Memory B cell (primary cell): Measurements from ENCODE around the gene CDC42.

Experiments
- ATAC-seq: fragments of 150-1000 bp; cut with Tn5 transposase; 2 replicates; pipeline ENCODE4 v1.10.0; 2021; ENCODE audit warnings: low read depth, mild to moderate bottlenecking, moderate library complexity
- DNase-seq, 2 donors: peaks; one replicate each; pipeline ENCODE4 v3.0.0; 2022; ENCODE audit warnings: low spot score in 2 of 2
- H3K27ac Mint-ChIP-seq: one replicate; pipeline ENCODE4 v1.8.0; 2022; ENCODE audit warnings: mild to moderate bottlenecking, moderate library complexity, mixed read lengths
- H3K27me3 Mint-ChIP-seq: one replicate; pipeline ENCODE4 v1.8.0; 2022; ENCODE audit warnings: mixed read lengths
- H3K36me3 Mint-ChIP-seq: one replicate; pipeline ENCODE4 v1.8.0; 2022; ENCODE audit warnings: mild to moderate bottlenecking, mixed read lengths
- H3K4me1 Mint-ChIP-seq: one replicate; pipeline ENCODE4 v1.8.0; 2022; ENCODE audit warnings: mixed read lengths
- H3K4me3 Mint-ChIP-seq: one replicate; pipeline ENCODE4 v1.8.0; 2022; ENCODE audit warnings: mild to moderate bottlenecking, moderate library complexity, mixed read lengths
- H3K9me3 Mint-ChIP-seq: one replicate; pipeline ENCODE4 v1.8.0; 2022; ENCODE audit warnings: mixed read lengths

The CDC42 gene

DNA sequence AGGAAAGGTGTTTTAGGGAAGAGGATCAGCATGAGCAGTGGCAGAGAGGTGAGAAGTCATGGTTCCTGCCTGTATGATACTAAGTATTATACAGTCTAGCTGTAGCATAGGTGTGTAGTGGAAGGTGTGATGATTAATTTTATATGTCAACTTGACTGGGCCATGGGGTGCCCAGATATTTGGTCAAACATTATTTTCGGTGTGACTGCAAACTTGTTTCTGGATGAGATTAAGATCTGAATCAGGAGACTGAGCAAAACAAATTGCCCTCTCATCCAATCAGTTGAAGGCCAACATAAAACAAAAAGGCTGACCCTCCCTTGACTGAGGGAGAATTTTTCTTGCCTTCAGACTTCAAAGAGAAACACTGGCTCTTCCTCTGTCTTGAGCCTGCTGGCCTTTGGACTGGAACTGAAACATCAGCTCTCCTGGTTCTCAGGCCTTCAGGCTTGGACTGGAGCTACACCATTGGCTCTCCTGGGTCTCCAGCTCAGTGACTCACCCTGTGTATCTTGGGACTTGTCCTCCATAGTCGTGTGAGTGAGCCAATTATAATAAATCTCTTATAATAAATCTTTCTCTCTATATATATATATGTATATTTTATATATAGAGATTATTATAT lies 6.8 kb upstream of the CDC42 start:
- Mint-ChIP-seq H3K4me1 (peaks cover 26% of the 10 kb centered on the region), H3K27me3 (no peaks in the 10 kb centered on the region), H3K4me3 (no peak overlapping the region), H3K27ac (peak overlapping the region; percentile 7), H3K36me3 (peaks cover 5% of the 10 kb centered on the region), H3K9me3 (peaks cover 4% of the 10 kb centered on the region)
- ATAC-seq (no peak), DNase-seq (no peak)

- DNase-seq (no peak), ATAC-seq (no peak)
- Mint-ChIP-seq H3K4me3 (no peak overlapping the region), H3K27ac (no peak overlapping the region), H3K4me1 (peaks cover 16% of the 10 kb centered on the region), H3K9me3 (peaks cover 4% of the 10 kb centered on the region), H3K27me3 (no peaks in the 10 kb centered on the region), H3K36me3 (peaks cover 5% of the 10 kb centered on the region)
These were observed 3.9 kb upstream of the CDC42 start for GRCh38 chr1:22048351-22049192.

GRCh38 chr1:22050330-22050729 lies 2.2 kb upstream of the CDC42 start:
- no peak overlapping the region for H3K4me3 Mint-ChIP-seq
- DNase-seq (no peak), ATAC-seq (no peak)
- H3K4me1 Mint-ChIP-seq = peaks cover 16% of the 10 kb centered on the region
- peaks cover 2% of the 10 kb centered on the region for H3K9me3 Mint-ChIP-seq
- H3K27ac Mint-ChIP-seq = no peak overlapping the region
- H3K36me3 Mint-ChIP-seq = peaks cover 7% of the 10 kb centered on the region
- H3K27me3 Mint-ChIP-seq = no peaks in the 10 kb centered on the region

DNA sequence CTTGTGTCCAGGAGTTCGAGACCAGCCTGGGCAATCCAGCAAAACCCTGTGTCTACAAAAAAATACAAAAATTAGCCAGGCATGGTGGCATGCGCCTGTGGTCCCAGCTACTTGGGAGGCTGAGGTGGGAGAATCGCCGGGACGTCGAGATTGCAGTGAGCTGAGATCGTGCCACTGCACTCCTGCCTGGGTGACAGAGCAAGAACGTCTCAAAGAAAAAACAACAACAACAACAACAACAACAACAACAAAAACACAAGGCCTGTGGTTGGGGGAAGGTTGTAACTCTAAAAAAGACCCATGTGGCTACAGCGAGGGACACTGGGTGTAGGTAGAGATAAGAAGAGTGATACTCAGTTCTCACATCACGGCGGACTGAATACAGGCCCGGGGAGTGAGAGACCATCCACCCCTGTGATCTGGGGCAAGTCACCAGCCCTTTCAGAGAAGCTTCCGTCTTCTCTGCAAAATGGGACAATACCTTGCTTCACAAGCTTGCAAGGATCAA lies 848 bp upstream of the CDC42 start:
- Mint-ChIP-seq H3K27ac (peak overlapping the region; percentile 99), H3K27me3 (no peaks in the 10 kb centered on the region), H3K4me3 (peak overlapping the region; percentile 88), H3K36me3 (peaks cover 9% of the 10 kb centered on the region), H3K9me3 (no peaks in the 10 kb centered on the region), H3K4me1 (peaks cover 18% of the 10 kb centered on the region)
- no peak for ATAC-seq
- DNase-seq = no peak

GRCh38 chr1:22053017-22053860 lies 730 bp downstream of the CDC42 start:
- peak; percentile 65 to 70 for DNase-seq
- H3K4me1 Mint-ChIP-seq = peaks cover 22% of the 10 kb centered on the region
- H3K4me3 Mint-ChIP-seq = peak overlapping the region; percentile 98
- H3K36me3 Mint-ChIP-seq = peaks cover 13% of the 10 kb centered on the region
- H3K9me3 Mint-ChIP-seq = no peaks in the 10 kb centered on the region
- H3K27me3 Mint-ChIP-seq = no peaks in the 10 kb centered on the region
- ATAC-seq = peak; percentile 37
- peak overlapping the region; percentile 99 for H3K27ac Mint-ChIP-seq

DNA sequence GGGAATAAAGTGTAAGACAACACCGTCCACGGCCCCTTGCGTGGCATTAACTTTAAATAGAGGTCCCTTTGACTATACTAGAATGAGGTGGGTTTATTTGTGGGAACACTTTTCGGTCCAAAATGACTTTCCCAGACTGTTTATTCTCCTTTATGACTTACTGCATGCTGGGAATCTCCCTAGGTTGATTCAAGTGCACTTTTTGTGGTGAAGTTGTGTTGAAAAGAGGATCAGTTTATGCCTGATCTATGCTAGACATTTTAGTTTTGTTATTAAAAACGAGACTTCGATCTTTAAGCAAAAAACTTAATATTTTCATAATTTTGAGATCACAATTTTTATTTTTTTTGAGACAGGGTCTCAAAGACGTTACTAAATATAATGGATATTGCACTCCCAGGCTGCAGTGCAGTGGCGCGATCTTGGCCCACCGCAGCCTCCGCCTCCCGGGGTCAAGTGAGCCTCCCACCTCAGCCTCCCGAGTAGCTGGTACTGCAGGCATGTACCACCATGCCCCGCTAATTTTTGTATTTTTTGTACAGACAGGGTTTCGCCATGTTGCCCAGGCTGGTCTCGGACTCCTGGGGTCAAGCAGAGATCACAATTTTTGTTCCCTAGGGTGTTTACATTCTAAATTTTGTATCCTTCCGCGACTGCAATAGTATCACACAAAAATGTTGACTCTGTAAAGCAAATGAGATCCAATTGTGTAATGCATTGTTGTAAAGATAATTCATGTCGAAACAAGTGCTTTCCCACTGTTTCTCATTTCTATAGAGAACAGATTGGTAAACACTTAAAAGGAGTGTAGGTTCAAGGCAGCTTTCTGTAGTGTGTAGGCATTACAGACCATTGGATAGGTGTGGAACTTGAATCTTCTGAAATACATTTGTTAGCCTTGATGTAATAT lies 1.6 kb downstream of the CDC42 start:
- Mint-ChIP-seq H3K9me3 (no peaks in the 10 kb centered on the region), H3K36me3 (peaks cover 13% of the 10 kb centered on the region), H3K27ac (peak overlapping the region; percentile 99), H3K27me3 (no peaks in the 10 kb centered on the region), H3K4me1 (peaks cover 17% of the 10 kb centered on the region), H3K4me3 (peak overlapping the region; percentile 98)
- DNase-seq (no peak), ATAC-seq (no peak)

GRCh38 chr1:22055463-22055862 lies 3.0 kb downstream of the CDC42 start:
- ATAC-seq (no peak), DNase-seq (no peak)
- Mint-ChIP-seq H3K36me3 (peaks cover 15% of the 10 kb centered on the region), H3K9me3 (no peaks in the 10 kb centered on the region), H3K27me3 (no peaks in the 10 kb centered on the region), H3K4me3 (peak overlapping the region; percentile 71), H3K27ac (no peak overlapping the region), H3K4me1 (peaks cover 22% of the 10 kb centered on the region)

GRCh38 chr1:22056043-22056442 lies 3.5 kb downstream of the CDC42 start:
- ATAC-seq (no peak), DNase-seq (no peak)
- Mint-ChIP-seq H3K27ac (peak overlapping the region; percentile 13), H3K27me3 (no peaks in the 10 kb centered on the region), H3K4me1 (peaks cover 26% of the 10 kb centered on the region), H3K36me3 (peaks cover 15% of the 10 kb centered on the region), H3K4me3 (peak overlapping the region; percentile 41), H3K9me3 (no peaks in the 10 kb centered on the region)

DNA sequence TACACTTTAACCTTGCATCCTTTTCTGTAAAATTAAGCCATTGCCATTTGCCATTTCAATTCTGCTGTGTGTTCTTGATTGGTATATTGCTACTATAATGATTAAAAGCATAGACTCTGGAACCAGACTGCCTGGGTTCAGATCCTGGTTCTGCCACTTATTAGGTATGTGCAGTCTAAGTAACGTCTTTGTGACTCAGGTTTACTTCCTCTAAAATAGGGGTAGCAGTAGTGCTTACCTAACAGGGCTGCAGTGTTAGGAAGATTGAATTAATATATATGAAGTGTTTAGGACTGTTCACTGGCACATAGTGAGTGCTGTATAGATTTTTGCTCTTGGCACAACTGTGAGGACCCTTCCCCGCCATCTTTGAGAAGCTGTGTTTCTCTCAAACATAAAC lies 4.4 kb downstream of the CDC42 start:
- ATAC-seq = peak; percentile 18
- Mint-ChIP-seq H3K9me3 (no peaks in the 10 kb centered on the region), H3K4me1 (peaks cover 24% of the 10 kb centered on the region), H3K27me3 (no peaks in the 10 kb centered on the region), H3K36me3 (peaks cover 15% of the 10 kb centered on the region), H3K27ac (peak overlapping the region; percentile 13), H3K4me3 (peak overlapping the region; percentile 67)
- DNase-seq = no peak

- ATAC-seq = no peak
- H3K27ac Mint-ChIP-seq = peak overlapping the region; percentile 35
- H3K4me3 Mint-ChIP-seq = no peak overlapping the region
- peaks cover 17% of the 10 kb centered on the region for H3K36me3 Mint-ChIP-seq
- no peaks in the 10 kb centered on the region for H3K9me3 Mint-ChIP-seq
- peaks cover 33% of the 10 kb centered on the region for H3K4me1 Mint-ChIP-seq
- no peaks in the 10 kb centered on the region for H3K27me3 Mint-ChIP-seq
- no peak for DNase-seq
These were observed 5.4 kb downstream of the CDC42 start for GRCh38 chr1:22057861-22058260.

DNA sequence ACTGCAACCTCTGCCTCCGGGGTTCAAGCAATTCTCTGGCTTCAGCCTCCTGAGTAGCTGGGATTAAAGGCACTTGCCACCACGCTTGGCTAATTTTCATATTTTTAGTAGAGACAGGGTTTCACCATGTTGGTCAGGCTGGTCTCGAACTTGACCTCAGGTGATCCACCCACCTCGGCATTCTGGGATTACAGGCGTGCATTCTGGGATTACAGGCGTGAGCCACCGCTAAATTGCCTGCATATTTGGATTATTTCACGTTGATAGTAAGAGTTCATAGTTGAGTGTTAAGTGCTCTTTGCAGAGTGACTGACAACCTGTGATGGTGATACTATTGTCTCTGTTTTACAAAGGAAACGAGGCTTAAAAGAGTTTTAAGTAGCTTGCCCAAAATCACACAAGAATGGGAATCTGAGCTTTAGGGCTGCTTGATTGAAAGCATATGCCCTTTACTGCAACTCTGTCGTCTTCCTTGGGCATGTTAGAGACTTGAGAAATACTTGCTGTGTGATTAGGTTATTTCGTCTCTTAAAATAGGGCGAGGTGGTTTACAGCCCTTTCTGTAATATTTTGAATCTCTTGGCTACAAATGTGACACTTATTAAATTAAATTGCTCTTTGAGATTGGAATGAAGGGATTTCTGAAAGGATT lies 12.4 kb downstream of the CDC42 start:
- H3K27ac Mint-ChIP-seq = no peak overlapping the region
- peak overlapping the region; percentile 11 for H3K4me3 Mint-ChIP-seq
- DNase-seq = no peak
- no peaks in the 10 kb centered on the region for H3K27me3 Mint-ChIP-seq
- no peak for ATAC-seq
- peaks cover 18% of the 10 kb centered on the region for H3K36me3 Mint-ChIP-seq
- no peaks in the 10 kb centered on the region for H3K9me3 Mint-ChIP-seq
- peaks cover 57% of the 10 kb centered on the region for H3K4me1 Mint-ChIP-seq

- Mint-ChIP-seq H3K27me3 (no peaks in the 10 kb centered on the region), H3K27ac (peak overlapping the region; percentile 45), H3K9me3 (no peaks in the 10 kb centered on the region), H3K4me1 (peaks cover 54% of the 10 kb centered on the region), H3K4me3 (no peak overlapping the region), H3K36me3 (peaks cover 21% of the 10 kb centered on the region)
- ATAC-seq (no peak), DNase-seq (no peak)
These were observed 19.0 kb downstream of the CDC42 start for GRCh38 chr1:22071511-22071910.

- Mint-ChIP-seq H3K4me3 (peak overlapping the region; percentile 51), H3K9me3 (no peaks in the 10 kb centered on the region), H3K27ac (peak overlapping the region; percentile 81), H3K27me3 (no peaks in the 10 kb centered on the region), H3K36me3 (peaks cover 29% of the 10 kb centered on the region), H3K4me1 (peaks cover 52% of the 10 kb centered on the region)
- DNase-seq (no peak), ATAC-seq (peak; percentile 42)
These were observed 22.3 kb downstream of the CDC42 start for GRCh38 chr1:22074803-22075202.
